T-cell (primary cell): Measurements from ENCODE around the gene PLEKHN1. TPM values are rescaled to one million over a fixed set of nuclear protein-coding genes. Genes with fewer than 3 reads are reported as not detected.

Experiments used
- ATAC-seq, 4 experiments: fragments of 200-7000 bp in 3 of 4; fragments of 150-1000 bp in 1 of 4; cut with Tn5 transposase; replicated peaks in 1 of 4; 1 replicate in 3 of 4; 2 replicates in 1 of 4; pipeline ENCODE4 v1.10.0; 2021; ENCODE audit warnings: moderate library complexity in 3 of 4, mild to moderate bottlenecking in 2 of 4, moderate number of reproducible peaks in 1 of 4
- CTCF ChIA-PET, 2 donors: fragments of 300-600 bp; sonication (Branson Sonifier 250); formaldehyde crosslinking; loops; one replicate each; lab custom pipeline; 2022; ENCODE audit warnings: antibody characterized with exemption in 2 of 2; lab: Charles Lee
- POLR2A ChIA-PET, 2 donors: fragments of 300-600 bp; sonication (Branson Sonifier 250); formaldehyde crosslinking; loops; one replicate each; lab custom pipeline; 2022; ENCODE audit warnings: antibody characterized with exemption in 2 of 2; lab: Charles Lee
- DNase-seq, 35 experiments: peaks; one replicate each; pipeline versions ENCODE4 v3.0.0 to v3.0.0-alpha.2; 2013 to 2023
- H3K27ac ChIP-seq: one replicate; pipeline ENCODE4 v1.5.1; 2013; ENCODE audit warnings: low read length
- H3K27me3 ChIP-seq, 2 experiments: replicated peaks in 1 of 2; 1 replicate in 1 of 2; 2 replicates in 1 of 2; pipeline versions ENCODE4 v1.6.1 to v1.7.0; 2013; ENCODE audit warnings: low read length in 1 of 2, mixed read lengths in 1 of 2; ENCODE audit not compliant: control insufficient read depth in 2 of 2, insufficient read depth in 2 of 2; ENCODE audit errors: extremely low read depth in 1 of 2
- H3K36me3 ChIP-seq, 2 donors: 1 replicate in 1 of 2; 2 replicates in 1 of 2; pipeline versions ENCODE4 v1.6.1 to v1.7.0; 2013; ENCODE audit warnings: low read length in 1 of 2; ENCODE audit not compliant: control insufficient read depth in 2 of 2, insufficient read depth in 1 of 2; ENCODE audit errors: extremely low read depth in 1 of 2
- H3K4me1 ChIP-seq, 2 experiments: 1 replicate in 1 of 2; 2 replicates in 1 of 2; pipeline versions ENCODE4 v1.6.1 to v1.7.0; 2013; ENCODE audit warnings: low read length in 2 of 2, mixed read lengths in 1 of 2; ENCODE audit not compliant: insufficient read depth in 2 of 2, control insufficient read depth in 1 of 2; ENCODE audit errors: extremely low read depth in 1 of 2
- H3K4me3 ChIP-seq, 2 donors: 1 replicate in 1 of 2; 2 replicates in 1 of 2; pipeline versions ENCODE4 v1.5.1 to v1.7.0; 2013; ENCODE audit warnings: mild to moderate bottlenecking in 2 of 2, low read length in 1 of 2, moderate library complexity in 1 of 2; ENCODE audit not compliant: control insufficient read depth in 1 of 2; ENCODE audit errors: extremely low read depth in 1 of 2
- H3K9me3 ChIP-seq: 2 replicates; pipeline ENCODE4 v1.7.0; 2013
- H3K27ac Mint-ChIP-seq, 2 donors: one replicate each; pipeline ENCODE4 v1.8.0; 2020 to 2021; ENCODE audit warnings: mild to moderate bottlenecking in 2 of 2, mixed read lengths in 2 of 2
- H3K27me3 Mint-ChIP-seq, 2 donors: one replicate each; pipeline ENCODE4 v1.8.0; 2021 to 2022; ENCODE audit warnings: mixed read lengths in 2 of 2
- H3K36me3 Mint-ChIP-seq: one replicate; pipeline ENCODE4 v1.8.0; 2021; ENCODE audit warnings: mixed read lengths
- H3K4me1 Mint-ChIP-seq, 3 donors: one replicate each; pipeline ENCODE4 v1.8.0; 2020 to 2022; ENCODE audit warnings: mixed read lengths in 3 of 3, mild to moderate bottlenecking in 1 of 3
- H3K4me3 Mint-ChIP-seq, 3 donors: one replicate each; pipeline ENCODE4 v1.8.0; 2020 to 2022; ENCODE audit warnings: mild to moderate bottlenecking in 3 of 3, mixed read lengths in 3 of 3, moderate library complexity in 3 of 3
- H3K9me3 Mint-ChIP-seq, 3 donors: one replicate each; pipeline ENCODE4 v1.8.0; 2020 to 2022; ENCODE audit warnings: mixed read lengths in 3 of 3
- whole genome bisulfite sequencing: methylation state at CpG from one replicate; pipeline ENCODE4 v1.1.5; 2013; ENCODE audit warnings: missing lambda C conversion rate; ENCODE audit not compliant: insufficient coverage; 5-methylcytosine and 5-hydroxymethylcytosine counted together
- total RNA-seq, 35 experiments: library from RNA in 6 of 35; stranded (reverse) in 6 of 35; fragments of 120-200 nt in 1 of 35; gene quantifications; one replicate each; pipeline versions ENCODE4 v1.2.1 to v1.2.4 and lab custom pipeline; 2013 to 2026

The PLEKHN1 gene
- total RNA-seq, 5 donors from 2014 or later (not counting 1 experiment from before 2014, with no cell fraction given), result 0.30 to 9.9 (median 7.3) TPM

DNA sequence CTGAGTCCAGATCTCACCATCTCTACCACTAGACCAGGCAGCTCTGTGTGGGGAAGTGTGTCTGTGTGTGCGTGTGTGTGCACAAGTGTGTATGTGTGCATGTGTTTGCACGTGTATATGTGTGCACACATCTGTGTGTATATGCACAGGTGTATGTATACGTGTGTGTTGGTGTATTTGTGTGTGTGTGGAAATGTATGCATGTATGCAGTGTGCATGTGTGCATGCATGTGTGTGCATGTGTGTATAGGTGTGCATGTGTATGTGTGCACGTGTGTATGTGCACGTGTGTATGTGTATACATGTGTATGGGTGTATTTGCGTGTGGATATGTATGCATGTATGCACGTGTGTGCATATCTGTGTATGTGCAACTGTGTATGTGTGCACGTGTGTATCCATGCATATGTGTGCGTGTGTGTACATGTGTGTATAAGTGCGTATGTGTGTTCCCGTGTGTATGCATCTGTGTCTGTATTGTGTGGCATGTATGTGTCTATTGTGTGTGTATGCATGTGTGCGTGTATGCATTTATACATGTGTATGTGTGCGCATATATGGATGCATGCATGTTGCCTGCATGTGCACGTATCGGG lies 3.1 kb downstream of the PLEKHN1 start:
- Mint-ChIP-seq H3K36me3 (no peaks in the 10 kb centered on the region), H3K4me3 (no peak overlapping the region), H3K9me3 (no peaks in the 10 kb centered on the region), H3K27ac (no peak overlapping the region), H3K4me1 (peaks cover 0 to 11% (median 9%) of the 10 kb centered on the region in 3 donors), H3K27me3 (peaks cover 7% of the 10 kb centered on the region in 2 donors)
- 84% methylated on average over 15 of the region's 15 CpGs for WGBS
- ATAC-seq, result no peak
- Histone ChIP-seq H3K4me3 (no peak overlapping the region), H3K27ac (no peak overlapping the region), H3K27me3 (peaks cover 0 to 61% of the 10 kb centered on the region in 2 experiments), H3K9me3 (no peaks in the 10 kb centered on the region), H3K4me1 (peaks cover 0 to 21% of the 10 kb centered on the region in 2 experiments), H3K36me3 (no peaks in the 10 kb centered on the region)
- ChIA-PET POLR2A (no interaction called here), CTCF (no interaction called here)
- DNase-seq, result no peak

DNA sequence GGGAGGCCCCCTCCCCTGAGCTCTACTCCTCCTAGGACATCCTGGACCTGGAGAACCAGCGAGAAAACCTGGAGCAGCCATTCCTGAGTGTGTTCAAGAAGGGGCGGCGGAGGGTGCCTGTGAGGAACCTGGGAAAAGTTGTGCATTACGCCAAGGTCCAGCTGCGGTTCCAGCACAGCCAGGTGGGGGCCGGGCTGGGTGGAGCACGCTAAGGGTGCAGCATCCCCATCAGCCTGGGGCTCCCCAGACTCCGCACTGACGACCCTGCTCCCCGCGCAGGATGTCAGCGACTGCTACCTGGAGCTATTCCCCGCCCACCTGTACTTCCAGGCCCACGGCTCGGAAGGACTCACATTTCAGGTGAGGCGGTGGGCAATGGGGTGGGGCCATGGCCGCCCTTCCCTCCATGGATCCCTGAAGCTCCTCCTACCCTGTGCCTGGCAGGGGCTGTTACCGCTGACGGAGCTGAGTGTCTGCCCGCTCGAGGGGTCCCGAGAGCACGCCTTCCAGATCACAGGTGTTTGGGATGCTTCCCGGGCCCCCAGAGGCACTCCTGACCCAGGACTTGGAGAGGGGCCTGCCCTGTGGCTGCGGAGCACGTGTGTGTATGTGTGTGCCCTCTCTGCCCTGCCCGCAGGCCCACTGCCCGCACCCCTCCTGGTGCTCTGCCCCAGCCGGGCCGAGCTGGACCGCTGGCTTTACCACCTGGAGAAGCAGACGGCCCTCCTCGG lies 4.1 kb downstream of the PLEKHN1 start:
- H3K27ac ChIP-seq, result no peak overlapping the region
- H3K27me3 Mint-ChIP-seq, result peaks cover 7 to 11% of the 10 kb centered on the region in 2 donors
- H3K9me3 Mint-ChIP-seq, result no peaks in the 10 kb centered on the region
- WGBS, result 31% methylated on average over 29 of the region's 33 CpGs
- H3K4me1 Mint-ChIP-seq, result peaks cover 0 to 11% (median 9%) of the 10 kb centered on the region in 3 donors
- POLR2A ChIA-PET, result interaction anchor here in 1 of 2 donors (0.6 kb wide), 1 partner anchor 458 kb away, joined by 7 read pairs; no protein-coding TSS in a partner anchor
- no peak overlapping the region for H3K4me3 Mint-ChIP-seq
- H3K36me3 ChIP-seq, result no peaks in the 10 kb centered on the region
- DNase-seq (no peak), ATAC-seq (no peak)
- no peaks in the 10 kb centered on the region for H3K9me3 ChIP-seq
- peaks cover 0 to 71% of the 10 kb centered on the region in 2 experiments for H3K27me3 ChIP-seq
- no peak overlapping the region for H3K4me3 ChIP-seq
- peaks cover 0 to 21% of the 10 kb centered on the region in 2 experiments for H3K4me1 ChIP-seq
- no peak overlapping the region for H3K27ac Mint-ChIP-seq
- CTCF ChIA-PET, result no interaction called here
- no peaks in the 10 kb centered on the region for H3K36me3 Mint-ChIP-seq

DNA sequence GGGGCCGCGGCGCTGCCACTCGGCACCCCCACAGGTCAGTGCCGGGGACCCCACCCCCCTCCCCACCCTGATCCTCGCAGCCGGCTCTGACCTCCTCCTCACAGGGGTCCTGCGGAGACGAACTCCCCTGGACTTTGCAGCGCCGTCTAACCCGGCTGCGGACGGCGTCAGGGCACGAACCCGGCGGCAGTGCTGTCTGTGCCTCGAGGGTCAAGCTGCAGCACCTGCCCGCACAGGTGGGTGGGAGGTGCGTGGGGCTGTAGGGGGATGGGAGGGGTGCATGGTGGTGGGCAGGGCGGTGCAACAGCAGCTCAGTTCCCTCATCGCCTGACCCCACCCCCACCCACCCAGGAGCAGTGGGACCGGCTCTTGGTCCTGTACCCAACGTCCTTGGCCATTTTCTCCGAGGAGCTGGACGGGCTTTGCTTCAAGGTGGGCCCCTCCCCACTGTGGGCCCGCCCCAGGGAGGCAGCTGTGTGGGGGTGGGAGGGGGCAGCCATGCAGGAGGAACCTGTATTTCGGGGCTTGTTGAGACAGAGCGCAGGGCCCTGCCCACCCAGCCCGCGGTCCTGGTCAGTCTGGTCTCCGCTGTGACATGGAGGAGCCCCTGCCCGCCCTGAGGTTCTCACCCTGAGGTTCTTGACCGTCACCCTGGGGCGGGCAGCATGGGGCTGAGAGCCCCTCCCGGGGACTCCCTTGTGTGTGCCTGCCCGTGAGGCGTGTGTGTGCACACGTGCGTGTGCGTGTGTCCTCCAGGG lies 4.9 kb downstream of the PLEKHN1 start:
- no peaks in the 10 kb centered on the region for H3K9me3 Mint-ChIP-seq
- H3K27me3 Mint-ChIP-seq, result peaks cover 12 to 18% of the 10 kb centered on the region in 2 donors
- no peak for DNase-seq
- no peak for ATAC-seq
- H3K27ac Mint-ChIP-seq, result no peak overlapping the region
- H3K27me3 ChIP-seq, result peaks cover 0 to 79% of the 10 kb centered on the region in 2 experiments
- H3K4me3 Mint-ChIP-seq, result no peak overlapping the region
- H3K36me3 Mint-ChIP-seq, result no peaks in the 10 kb centered on the region
- peaks cover under 1 to 22% of the 10 kb centered on the region in 2 experiments for H3K4me1 ChIP-seq
- no peaks in the 10 kb centered on the region for H3K9me3 ChIP-seq
- 64% methylated on average over 20 of the region's 42 CpGs for WGBS
- no peak overlapping the region for H3K4me3 ChIP-seq
- H3K27ac ChIP-seq, result no peak overlapping the region
- POLR2A ChIA-PET, result no interaction called here
- CTCF ChIA-PET, result no interaction called here
- H3K4me1 Mint-ChIP-seq, result peaks cover 6 to 10% (median 7%) of the 10 kb centered on the region in 3 donors
- no peaks in the 10 kb centered on the region for H3K36me3 ChIP-seq

DNA sequence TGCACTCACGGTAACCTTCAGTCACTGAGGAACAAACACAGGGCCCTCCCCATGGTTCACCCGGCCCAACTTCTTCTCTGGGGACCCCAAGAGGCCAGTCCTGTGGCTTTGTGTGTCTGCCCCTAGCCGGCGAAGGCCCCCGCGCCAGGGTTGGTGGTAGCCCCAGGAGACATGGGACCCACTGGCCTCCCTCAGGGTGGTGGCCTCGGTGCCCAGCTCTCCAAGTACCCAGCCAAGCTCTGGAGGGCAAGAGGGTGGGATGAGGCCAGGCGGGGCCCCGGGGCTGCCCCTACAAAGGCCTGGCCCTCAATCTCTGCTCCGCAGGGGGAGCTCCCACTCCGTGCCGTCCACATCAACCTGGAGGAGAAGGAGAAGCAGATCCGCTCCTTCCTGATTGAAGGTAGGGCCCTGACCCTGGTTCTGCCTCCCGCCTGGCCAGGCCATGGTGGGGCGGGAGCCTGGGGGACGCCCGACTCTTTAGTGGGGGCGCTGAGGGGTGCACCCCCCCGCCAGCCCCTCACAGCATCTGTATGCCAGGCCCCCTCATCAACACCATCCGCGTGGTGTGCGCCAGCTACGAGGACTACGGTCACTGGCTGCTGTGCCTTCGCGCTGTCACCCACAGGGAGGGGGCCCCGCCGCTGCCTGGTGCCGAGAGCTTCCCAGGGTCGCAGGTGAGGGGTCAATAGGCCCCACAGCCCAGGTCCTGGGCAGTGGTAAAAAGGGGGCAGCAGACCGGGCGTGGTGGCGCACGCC lies 5.6 kb downstream of the PLEKHN1 start:
- ChIA-PET POLR2A (no interaction called here), CTCF (no interaction called here)
- WGBS, result 87% methylated on average over 26 of the region's 34 CpGs
- Histone ChIP-seq H3K4me1 (peaks cover 2 to 20% of the 10 kb centered on the region in 2 experiments), H3K27me3 (peaks cover 0 to 83% of the 10 kb centered on the region in 2 experiments), H3K4me3 (no peak overlapping the region), H3K9me3 (no peaks in the 10 kb centered on the region), H3K36me3 (no peaks in the 10 kb centered on the region), H3K27ac (no peak overlapping the region)
- H3K9me3 Mint-ChIP-seq, result no peaks in the 10 kb centered on the region
- no peak for DNase-seq
- no peak overlapping the region for H3K27ac Mint-ChIP-seq
- ATAC-seq, result no peak
- no peak overlapping the region for H3K4me3 Mint-ChIP-seq
- peaks cover 12 to 18% of the 10 kb centered on the region in 2 donors for H3K27me3 Mint-ChIP-seq
- H3K4me1 Mint-ChIP-seq, result peaks cover 6 to 9% (median 7%) of the 10 kb centered on the region in 3 donors
- no peaks in the 10 kb centered on the region for H3K36me3 Mint-ChIP-seq

DNA sequence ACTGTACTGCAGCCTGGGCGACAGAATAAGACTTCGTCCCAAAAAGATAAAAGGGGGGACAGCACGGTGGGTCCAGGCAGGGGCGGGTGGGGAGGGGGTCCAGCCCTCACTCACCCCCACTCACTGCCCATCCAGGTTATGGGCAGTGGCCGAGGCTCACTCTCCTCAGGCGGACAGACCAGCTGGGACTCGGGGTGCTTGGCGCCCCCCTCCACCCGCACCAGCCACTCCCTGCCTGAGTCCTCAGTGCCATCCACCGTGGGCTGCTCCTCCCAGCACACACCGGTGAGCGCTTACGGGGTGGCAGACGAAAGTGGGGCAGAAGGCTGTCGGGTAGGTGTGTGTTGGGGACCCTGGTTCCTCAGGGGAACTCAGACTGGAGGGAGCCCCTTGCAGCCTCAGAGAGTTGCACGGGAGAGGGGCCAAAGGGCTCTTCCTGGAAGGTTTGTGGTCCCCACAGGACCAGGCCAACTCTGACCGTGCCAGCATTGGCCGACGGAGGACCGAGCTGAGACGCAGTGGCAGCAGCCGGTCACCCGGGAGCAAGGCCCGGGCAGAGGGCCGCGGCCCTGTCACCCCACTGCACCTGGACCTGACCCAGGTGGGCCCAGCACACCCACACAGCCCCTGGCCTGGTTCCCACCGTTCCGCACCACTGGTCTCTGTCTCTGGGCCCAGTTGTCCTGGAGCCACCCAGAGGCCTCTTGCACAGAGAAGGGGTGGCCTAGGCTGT lies 6.6 kb downstream of the PLEKHN1 start:
- 94% methylated on average over 12 of the region's 28 CpGs for WGBS
- POLR2A ChIA-PET, result no interaction called here
- Mint-ChIP-seq H3K27ac (no peak overlapping the region), H3K4me1 (peaks cover 5 to 6% (median 5%) of the 10 kb centered on the region in 3 donors), H3K36me3 (no peaks in the 10 kb centered on the region), H3K9me3 (no peaks in the 10 kb centered on the region), H3K4me3 (no peak overlapping the region), H3K27me3 (peaks cover 12 to 18% of the 10 kb centered on the region in 2 donors)
- Histone ChIP-seq H3K36me3 (no peaks in the 10 kb centered on the region), H3K4me1 (peaks cover 2 to 11% of the 10 kb centered on the region in 2 experiments), H3K4me3 (no peak overlapping the region), H3K9me3 (no peaks in the 10 kb centered on the region), H3K27me3 (peaks cover 0 to 77% of the 10 kb centered on the region in 2 experiments), H3K27ac (no peak overlapping the region)
- ATAC-seq (no peak), DNase-seq (no peak)
- CTCF ChIA-PET, result no interaction called here
